ENCODE data around the gene DNM1. TPM values are rescaled to one million over a fixed set of nuclear protein-coding genes. Genes with fewer than 3 reads are reported as not detected.

DNM1 gene
- total and polyA plus RNA-seq, 4 donors: 1.2 to 23.7 (median 6.1) TPM

DNA sequence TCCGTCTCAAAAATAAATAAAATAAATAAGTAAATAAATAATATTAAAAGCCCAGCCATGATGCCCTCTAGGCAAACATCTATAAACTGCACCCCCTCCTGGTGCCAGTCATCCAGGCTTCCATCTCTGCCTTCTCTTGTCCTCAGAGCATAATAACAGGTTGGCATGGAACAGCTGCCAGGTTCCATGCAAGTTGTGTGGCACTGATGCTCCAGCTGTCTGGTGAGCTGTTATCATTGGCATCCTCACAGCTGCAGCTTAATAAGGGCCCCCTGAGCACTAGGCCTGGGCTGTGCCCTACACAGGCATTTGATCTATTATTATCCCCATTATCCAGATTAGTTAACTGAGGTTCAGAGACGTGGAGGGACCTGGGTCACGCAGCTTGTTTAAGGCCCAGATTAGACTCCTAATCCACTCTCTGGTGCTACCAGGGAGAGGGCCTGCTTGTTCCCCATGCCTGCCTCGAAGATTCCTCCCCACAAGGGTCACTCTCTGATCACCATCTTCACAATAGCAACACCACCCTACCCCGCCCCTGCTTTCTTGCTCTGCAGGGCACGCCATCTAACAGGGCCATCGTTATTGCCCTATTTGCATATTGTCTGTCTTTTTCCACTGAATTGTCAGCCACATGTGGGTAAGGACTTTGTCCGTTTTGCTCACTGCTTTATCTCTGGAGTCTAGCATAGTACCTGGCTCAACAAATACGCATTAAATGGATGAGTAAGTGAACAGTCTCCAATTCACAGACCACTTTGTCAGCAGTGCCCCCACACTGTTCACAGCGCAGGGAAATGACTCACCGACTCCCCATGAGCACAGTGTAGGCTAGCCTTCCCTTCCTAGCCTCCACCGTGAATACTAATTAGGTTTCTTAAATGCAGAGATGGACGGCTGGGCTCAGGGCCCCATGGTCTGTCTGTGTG lies 1.5 kb upstream of the DNM1 start:
- TF ChIP-seq, protein P1, sequence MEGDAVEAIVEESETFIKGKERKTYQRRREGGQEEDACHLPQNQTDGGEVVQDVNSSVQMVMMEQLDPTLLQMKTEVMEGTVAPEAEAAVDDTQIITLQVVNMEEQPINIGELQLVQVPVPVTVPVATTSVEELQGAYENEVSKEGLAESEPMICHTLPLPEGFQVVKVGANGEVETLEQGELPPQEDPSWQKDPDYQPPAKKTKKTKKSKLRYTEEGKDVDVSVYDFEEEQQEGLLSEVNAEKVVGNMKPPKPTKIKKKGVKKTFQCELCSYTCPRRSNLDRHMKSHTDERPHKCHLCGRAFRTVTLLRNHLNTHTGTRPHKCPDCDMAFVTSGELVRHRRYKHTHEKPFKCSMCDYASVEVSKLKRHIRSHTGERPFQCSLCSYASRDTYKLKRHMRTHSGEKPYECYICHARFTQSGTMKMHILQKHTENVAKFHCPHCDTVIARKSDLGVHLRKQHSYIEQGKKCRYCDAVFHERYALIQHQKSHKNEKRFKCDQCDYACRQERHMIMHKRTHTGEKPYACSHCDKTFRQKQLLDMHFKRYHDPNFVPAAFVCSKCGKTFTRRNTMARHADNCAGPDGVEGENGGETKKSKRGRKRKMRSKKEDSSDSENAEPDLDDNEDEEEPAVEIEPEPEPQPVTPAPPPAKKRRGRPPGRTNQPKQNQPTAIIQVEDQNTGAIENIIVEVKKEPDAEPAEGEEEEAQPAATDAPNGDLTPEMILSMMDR (IDR thresholded peaks at IDR 0.05; ENCODE audit: control extremely low read depth, extremely low read depth): no peak
- Histone ChIP-seq H3K4me1 (ENCODE audit: control insufficient read depth in 5 of 5, insufficient read depth in 5 of 5, low read length in 5 of 5) (peaks cover 0 to 9% (median 0%) of the 10 kb centered on the region in 5 donors), H3K27me3 (ENCODE audit: control insufficient read depth in 3 of 3, insufficient read depth in 3 of 3, low read length in 2 of 3) (peaks cover 0 to 2% (median 0%) of the 10 kb centered on the region in 3 donors), H3K9ac (ENCODE audit: insufficient read depth in 1 of 2, low read length in 2 of 2) (no peak overlapping the region), H3K9me3 (ENCODE audit: control insufficient read depth in 4 of 4, insufficient read depth in 3 of 4, low read length in 3 of 4) (no peaks in the 10 kb centered on the region), H3K36me3 (ENCODE audit: control insufficient read depth in 4 of 4, insufficient read depth in 4 of 4, low read length in 4 of 4) (no peaks in the 10 kb centered on the region), H3K4me3 (no peak overlapping the region), H3K27ac (ENCODE audit: low read depth in 1 of 2, low read length in 1 of 2) (no peak overlapping the region)
- no peak for DNase-seq
- ATAC-seq (ENCODE audit: insufficient read depth, low FRiP score): no peak
- 90 to 92% methylated on average over 13 of the region's 13 CpGs for WGBS, 2 donors

DNA sequence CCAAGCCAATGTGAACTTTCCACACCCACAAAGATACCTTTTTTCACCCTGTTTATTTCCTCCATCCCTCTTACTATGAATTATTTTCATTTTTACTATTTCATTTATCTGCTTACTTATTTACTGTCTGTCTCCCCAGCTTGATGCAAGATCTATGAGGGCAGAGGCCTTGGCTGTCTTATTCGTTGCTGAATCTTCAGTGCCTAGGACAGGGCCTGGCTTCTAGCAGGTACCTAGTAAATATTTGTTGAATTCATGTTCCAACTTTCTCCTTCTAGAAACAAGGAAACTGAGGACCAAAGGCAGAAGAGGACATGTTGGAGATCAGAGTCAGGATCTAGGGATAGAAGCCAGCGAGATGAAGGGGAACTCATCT lies 543 bp upstream of the DNM1 start:
- no peak for ATAC-seq (ENCODE audit: insufficient read depth, low FRiP score)

DNA sequence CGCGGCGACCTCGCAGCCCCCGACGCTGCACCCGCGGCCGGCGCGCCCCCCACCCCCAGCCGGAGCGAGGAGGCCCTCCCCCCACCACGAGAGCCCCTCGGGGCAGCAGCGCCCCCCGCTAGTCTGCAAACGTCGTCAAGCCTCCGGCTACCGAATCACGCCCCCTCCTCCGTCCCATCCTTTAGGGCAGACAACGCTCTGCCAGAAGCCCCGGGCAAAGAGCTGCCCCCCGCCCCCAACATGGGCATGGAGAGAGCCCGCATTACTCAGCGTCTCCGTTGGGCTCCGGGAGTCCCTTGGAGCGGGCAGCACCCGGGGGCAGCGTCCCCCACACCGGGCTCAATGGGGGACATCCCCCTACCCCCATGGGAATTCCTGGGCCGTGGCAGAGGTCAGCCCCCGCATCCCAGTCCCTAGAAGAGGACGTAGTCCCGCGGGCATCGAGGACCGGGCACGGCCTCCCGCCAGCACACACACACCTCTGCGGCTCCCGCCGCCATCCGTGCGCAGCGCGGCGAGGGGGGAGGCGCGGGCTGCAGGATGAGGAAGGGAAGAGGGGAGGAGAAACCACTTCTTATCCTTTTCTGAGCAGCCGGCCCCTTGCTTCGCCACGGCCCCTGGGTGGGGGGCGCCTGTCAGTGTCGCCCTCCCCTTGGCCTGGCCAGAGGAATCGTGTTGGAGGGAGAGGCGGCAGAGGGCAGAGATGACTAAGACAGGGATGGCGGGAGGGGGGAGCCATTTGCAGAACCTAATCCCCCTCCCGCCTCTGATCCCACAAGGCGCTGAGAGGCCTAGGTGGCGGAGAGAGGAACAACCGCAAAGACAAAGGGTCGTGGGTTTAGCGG lies 750 bp downstream of the DNM1 start:
- Histone ChIP-seq H3K9me3 (ENCODE audit: control insufficient read depth in 4 of 4, insufficient read depth in 3 of 4, low read length in 3 of 4) (no peaks in the 10 kb centered on the region), H3K27ac (ENCODE audit: low read depth in 1 of 2, low read length in 1 of 2) (no peak overlapping the region), H3K36me3 (ENCODE audit: control insufficient read depth in 4 of 4, insufficient read depth in 4 of 4, low read length in 4 of 4) (no peaks in the 10 kb centered on the region), H3K9ac (ENCODE audit: insufficient read depth in 1 of 2, low read length in 2 of 2) (no peak overlapping the region), H3K4me3 (peak overlapping the region; percentile 14), H3K4me1 (ENCODE audit: control insufficient read depth in 5 of 5, insufficient read depth in 5 of 5, low read length in 5 of 5) (peaks cover 0 to 9% (median 0%) of the 10 kb centered on the region in 5 donors), H3K27me3 (ENCODE audit: control insufficient read depth in 3 of 3, insufficient read depth in 3 of 3, low read length in 2 of 3) (peaks cover 0 to 5% (median 0%) of the 10 kb centered on the region in 3 donors)
- no peak for ATAC-seq (ENCODE audit: insufficient read depth, low FRiP score)
- peak; percentile 53 to 63 (median 60) for DNase-seq
- 1 to 2% methylated on average over 51 to 67 of the region's 67 CpGs for WGBS, 2 donors
- TF ChIP-seq, protein P1 (IDR thresholded peaks at IDR 0.05; ENCODE audit: control extremely low read depth, extremely low read depth): no peak

More for the DNA sequence above, 543 bp upstream of the DNM1 start:
- TF ChIP-seq, protein P1 (IDR thresholded peaks at IDR 0.05; ENCODE audit: control extremely low read depth, extremely low read depth): no peak
- H3K27me3 ChIP-seq (ENCODE audit: control insufficient read depth in 3 of 3, insufficient read depth in 3 of 3, low read length in 2 of 3): peaks cover 0 to 5% (median 0%) of the 10 kb centered on the region in 3 donors
- no peaks in the 10 kb centered on the region for H3K36me3 ChIP-seq (ENCODE audit: control insufficient read depth in 4 of 4, insufficient read depth in 4 of 4, low read length in 4 of 4)
- H3K4me3 ChIP-seq: no peak overlapping the region
- peaks cover 0 to 9% (median 0%) of the 10 kb centered on the region in 5 donors for H3K4me1 ChIP-seq (ENCODE audit: control insufficient read depth in 5 of 5, insufficient read depth in 5 of 5, low read length in 5 of 5)
- 22 to 32% methylated on average over 2 of the region's 2 CpGs for WGBS, 2 donors
- H3K27ac ChIP-seq (ENCODE audit: low read depth in 1 of 2, low read length in 1 of 2): no peak overlapping the region
- H3K9ac ChIP-seq (ENCODE audit: insufficient read depth in 1 of 2, low read length in 2 of 2): no peak overlapping the region
- DNase-seq: no peak
- H3K9me3 ChIP-seq (ENCODE audit: control insufficient read depth in 4 of 4, insufficient read depth in 3 of 4, low read length in 3 of 4): no peaks in the 10 kb centered on the region

All from lung (tissue), 12 donors.